NB4 (cell line): ENCODE results near the gene RARRES2.

ENCODE experiments used
- DNase-seq: peaks from one replicate; pipeline ENCODE4 v3.0.0; 2010; ENCODE audit warnings: low read depth
- H3K4me3 ChIP-seq: one replicate; pipeline ENCODE4 v1.5.1; 2011; ENCODE audit warnings: mild to moderate bottlenecking, low read depth, low read length, moderate library complexity
- MAX ChIP-seq: IDR thresholded peaks from 2 replicates; pipeline ENCODE4 v1.6.1; 2011; ENCODE audit warnings: low read depth, low read length
- MYC ChIP-seq: IDR thresholded peaks from 2 replicates; pipeline ENCODE4 v1.6.1; 2011; ENCODE audit warnings: low read depth, low read length
- POLR2A ChIP-seq: IDR thresholded peaks from 2 replicates; pipeline ENCODE4 v1.6.1; 2011; ENCODE audit warnings: mild to moderate bottlenecking; ENCODE audit not compliant: insufficient read length; ENCODE audit errors: extremely low read depth
- TF ChIP-seq, protein P1 (sequence below): IDR thresholded peaks from one replicate; pipeline ENCODE4 v1.5.1; 2012; ENCODE audit warnings: low read depth, low read length

RARRES2 gene

GRCh38 chr7:150338166-150338829, 3.1 kb downstream of the RARRES2 start:
- peak; percentile 71 for DNase-seq
- TF ChIP-seq MAX: no peak
- TF ChIP-seq POLR2A: no peak
- TF ChIP-seq, protein P1, sequence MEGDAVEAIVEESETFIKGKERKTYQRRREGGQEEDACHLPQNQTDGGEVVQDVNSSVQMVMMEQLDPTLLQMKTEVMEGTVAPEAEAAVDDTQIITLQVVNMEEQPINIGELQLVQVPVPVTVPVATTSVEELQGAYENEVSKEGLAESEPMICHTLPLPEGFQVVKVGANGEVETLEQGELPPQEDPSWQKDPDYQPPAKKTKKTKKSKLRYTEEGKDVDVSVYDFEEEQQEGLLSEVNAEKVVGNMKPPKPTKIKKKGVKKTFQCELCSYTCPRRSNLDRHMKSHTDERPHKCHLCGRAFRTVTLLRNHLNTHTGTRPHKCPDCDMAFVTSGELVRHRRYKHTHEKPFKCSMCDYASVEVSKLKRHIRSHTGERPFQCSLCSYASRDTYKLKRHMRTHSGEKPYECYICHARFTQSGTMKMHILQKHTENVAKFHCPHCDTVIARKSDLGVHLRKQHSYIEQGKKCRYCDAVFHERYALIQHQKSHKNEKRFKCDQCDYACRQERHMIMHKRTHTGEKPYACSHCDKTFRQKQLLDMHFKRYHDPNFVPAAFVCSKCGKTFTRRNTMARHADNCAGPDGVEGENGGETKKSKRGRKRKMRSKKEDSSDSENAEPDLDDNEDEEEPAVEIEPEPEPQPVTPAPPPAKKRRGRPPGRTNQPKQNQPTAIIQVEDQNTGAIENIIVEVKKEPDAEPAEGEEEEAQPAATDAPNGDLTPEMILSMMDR: no peak
- TF ChIP-seq MYC: no peak
- H3K4me3 ChIP-seq: no peak overlapping the region

- no peak for DNase-seq
- TF ChIP-seq MAX: no peak
- TF ChIP-seq, protein P1: no peak
- TF ChIP-seq POLR2A: no peak
- no peak for TF ChIP-seq MYC
- H3K4me3 ChIP-seq: no peak overlapping the region
Observed at GRCh38 chr7:150337659-150338081, 3.8 kb downstream of the RARRES2 start.

DNA sequence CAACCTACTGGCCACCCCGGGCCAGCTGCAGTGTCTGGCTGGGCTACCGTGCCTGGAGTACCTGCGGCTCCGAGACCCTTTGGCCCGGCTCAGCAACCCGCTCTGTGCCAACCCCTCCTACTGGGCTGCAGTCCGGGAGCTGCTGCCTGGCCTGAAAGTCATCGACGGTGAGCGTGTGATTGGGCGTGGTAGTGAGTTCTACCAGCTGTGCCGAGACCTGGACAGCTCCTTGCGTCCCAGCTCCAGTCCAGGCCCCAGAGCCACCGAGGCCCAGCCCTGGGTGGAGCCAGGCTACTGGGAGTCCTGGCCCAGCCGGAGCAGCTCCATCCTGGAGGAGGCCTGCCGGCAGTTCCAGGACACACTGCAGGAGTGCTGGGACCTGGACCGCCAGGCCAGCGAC, 4.2 kb downstream of the RARRES2 start:
- no peak overlapping the region for H3K4me3 ChIP-seq
- TF ChIP-seq MAX (no peak), MYC (no peak), POLR2A (no peak)
- TF ChIP-seq, protein P1: no peak
- no peak for DNase-seq

DNA sequence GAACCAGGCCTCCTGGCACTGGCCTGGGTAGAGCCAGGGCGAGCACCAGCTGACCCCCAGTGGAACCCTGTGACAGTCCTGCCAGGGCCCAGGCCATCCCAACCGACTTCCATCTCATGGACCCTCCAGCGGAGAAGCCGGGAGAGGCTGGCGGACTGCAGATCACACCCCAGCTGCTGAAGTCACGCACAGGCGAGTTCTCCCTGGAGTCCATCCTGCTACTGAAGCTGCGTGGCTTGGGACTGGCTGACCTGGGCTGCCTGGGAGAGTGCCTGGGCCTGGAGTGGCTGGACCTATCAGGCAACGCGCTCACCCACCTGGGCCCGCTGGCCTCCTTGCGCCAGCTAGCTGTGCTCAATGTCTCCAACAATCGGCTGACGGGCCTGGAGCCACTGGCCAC, 4.7 kb downstream of the RARRES2 start:
- TF ChIP-seq MAX (no peak), POLR2A (no peak), MYC (no peak)
- TF ChIP-seq, protein P1: no peak
- no peak overlapping the region for H3K4me3 ChIP-seq
- DNase-seq: no peak

- DNase-seq: no peak
- TF ChIP-seq, protein P1: no peak
- TF ChIP-seq POLR2A: no peak
- TF ChIP-seq MYC: no peak
- TF ChIP-seq MAX: no peak
- H3K4me3 ChIP-seq: no peak overlapping the region
Observed at GRCh38 chr7:150335774-150336112, 5.7 kb downstream of the RARRES2 start.
